Lower leg skin (tissue), 3 donors: ENCODE data around the gene SORBS2.

Experiments
- POLR2A ChIP-seq, 2 donors: fragments of 450-650 bp; IDR thresholded peaks; one replicate each; pipeline ENCODE4 v1.6.1; 2016 to 2017; ENCODE audit warnings: antibody characterized with exemption in 2 of 2, mild to moderate bottlenecking in 1 of 2, moderate library complexity in 1 of 2
- TF ChIP-seq, protein P1 (sequence below), 3 donors: fragments of 450-650 bp; IDR thresholded peaks; one replicate each; pipeline ENCODE4 v1.5.1; 2016; ENCODE audit warnings: antibody characterized with exemption in 3 of 3, mild to moderate bottlenecking in 3 of 3, moderate library complexity in 2 of 3

DNA sequence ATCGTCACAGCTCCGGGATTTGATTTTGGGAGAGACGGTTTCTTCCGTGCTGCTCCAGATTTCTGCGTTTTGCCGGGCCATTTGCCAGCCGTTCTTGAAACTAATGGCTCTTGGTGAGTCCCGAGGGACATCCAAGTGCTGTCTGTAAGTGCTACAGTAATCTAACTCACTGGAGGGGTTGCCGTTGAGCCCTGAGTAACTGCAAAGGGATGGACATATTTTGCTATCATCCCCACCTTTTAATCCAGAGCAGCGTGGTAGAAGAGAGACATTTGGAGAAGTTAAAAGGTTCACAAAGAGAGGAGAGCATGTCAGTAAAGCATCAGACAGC is 187.8 kb downstream of the SORBS2 start:
- TF ChIP-seq, protein P1, sequence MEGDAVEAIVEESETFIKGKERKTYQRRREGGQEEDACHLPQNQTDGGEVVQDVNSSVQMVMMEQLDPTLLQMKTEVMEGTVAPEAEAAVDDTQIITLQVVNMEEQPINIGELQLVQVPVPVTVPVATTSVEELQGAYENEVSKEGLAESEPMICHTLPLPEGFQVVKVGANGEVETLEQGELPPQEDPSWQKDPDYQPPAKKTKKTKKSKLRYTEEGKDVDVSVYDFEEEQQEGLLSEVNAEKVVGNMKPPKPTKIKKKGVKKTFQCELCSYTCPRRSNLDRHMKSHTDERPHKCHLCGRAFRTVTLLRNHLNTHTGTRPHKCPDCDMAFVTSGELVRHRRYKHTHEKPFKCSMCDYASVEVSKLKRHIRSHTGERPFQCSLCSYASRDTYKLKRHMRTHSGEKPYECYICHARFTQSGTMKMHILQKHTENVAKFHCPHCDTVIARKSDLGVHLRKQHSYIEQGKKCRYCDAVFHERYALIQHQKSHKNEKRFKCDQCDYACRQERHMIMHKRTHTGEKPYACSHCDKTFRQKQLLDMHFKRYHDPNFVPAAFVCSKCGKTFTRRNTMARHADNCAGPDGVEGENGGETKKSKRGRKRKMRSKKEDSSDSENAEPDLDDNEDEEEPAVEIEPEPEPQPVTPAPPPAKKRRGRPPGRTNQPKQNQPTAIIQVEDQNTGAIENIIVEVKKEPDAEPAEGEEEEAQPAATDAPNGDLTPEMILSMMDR (IDR thresholded peaks at IDR 0.05) = no peak
- no peak for TF ChIP-seq POLR2A (IDR thresholded peaks at IDR 0.05)
